DOHH2 (cell line): ENCODE measurements around the gene STIM2.

Experiments used
- EZH2phosphoT487 ChIP-seq: fragments of 200-600 bp; sonication (generic); IDR thresholded peaks from 2 replicates; pipeline ENCODE4 v1.6.1; 2017; ENCODE audit warnings: borderline replicate concordance, mild to moderate bottlenecking, antibody characterized with exemption, low read length, moderate library complexity, mixed read lengths
- TF ChIP-seq, protein P1 (sequence below): fragments of 200-600 bp; sonication (generic); IDR thresholded peaks from one replicate; pipeline ENCODE4 v1.5.1; 2014; ENCODE audit warnings: antibody characterized with exemption, mild to moderate bottlenecking, low read depth, low read length; ENCODE audit not compliant: poor library complexity, severe bottlenecking

DNA sequence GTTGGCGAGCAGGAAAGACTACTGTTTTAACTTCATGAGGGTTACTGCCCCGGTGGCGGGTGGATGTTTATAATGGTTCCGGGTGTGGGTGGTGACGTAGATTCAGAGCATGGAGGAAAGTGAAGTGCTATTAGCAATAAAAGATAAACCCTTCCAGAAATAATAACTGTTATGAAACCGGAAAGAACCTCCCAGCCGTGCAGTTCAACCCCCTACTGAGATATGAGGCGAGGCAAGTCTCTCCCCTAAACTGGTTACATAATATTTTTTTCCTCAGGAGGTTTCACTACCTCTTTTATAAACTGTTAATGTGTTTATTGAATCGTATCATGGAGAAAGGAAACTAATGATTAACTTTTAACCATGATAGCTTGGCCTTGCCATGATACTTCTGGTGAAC is 33.9 kb upstream of the STIM2 start:
- TF ChIP-seq, protein P1, sequence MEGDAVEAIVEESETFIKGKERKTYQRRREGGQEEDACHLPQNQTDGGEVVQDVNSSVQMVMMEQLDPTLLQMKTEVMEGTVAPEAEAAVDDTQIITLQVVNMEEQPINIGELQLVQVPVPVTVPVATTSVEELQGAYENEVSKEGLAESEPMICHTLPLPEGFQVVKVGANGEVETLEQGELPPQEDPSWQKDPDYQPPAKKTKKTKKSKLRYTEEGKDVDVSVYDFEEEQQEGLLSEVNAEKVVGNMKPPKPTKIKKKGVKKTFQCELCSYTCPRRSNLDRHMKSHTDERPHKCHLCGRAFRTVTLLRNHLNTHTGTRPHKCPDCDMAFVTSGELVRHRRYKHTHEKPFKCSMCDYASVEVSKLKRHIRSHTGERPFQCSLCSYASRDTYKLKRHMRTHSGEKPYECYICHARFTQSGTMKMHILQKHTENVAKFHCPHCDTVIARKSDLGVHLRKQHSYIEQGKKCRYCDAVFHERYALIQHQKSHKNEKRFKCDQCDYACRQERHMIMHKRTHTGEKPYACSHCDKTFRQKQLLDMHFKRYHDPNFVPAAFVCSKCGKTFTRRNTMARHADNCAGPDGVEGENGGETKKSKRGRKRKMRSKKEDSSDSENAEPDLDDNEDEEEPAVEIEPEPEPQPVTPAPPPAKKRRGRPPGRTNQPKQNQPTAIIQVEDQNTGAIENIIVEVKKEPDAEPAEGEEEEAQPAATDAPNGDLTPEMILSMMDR = no peak
- TF ChIP-seq EZH2phosphoT487 = no peak
